ENCODE data around the gene ABLIM3. TPM values are rescaled to one million over a fixed set of nuclear protein-coding genes. Genes with fewer than 3 reads are reported as not detected.

Gene ABLIM3
- total RNA-seq, 4 donors from 2014 or later, result 2.6 to 49.5 (median 6.9) TPM

GRCh38 chr5:149301049-149301743 is 159.9 kb downstream of the ABLIM3 start:
- no peak overlapping the region for H3K4me3 ChIP-seq
- intact Hi-C loops (cut with DNase I; ENCODE audit: low total_unique reads), result no loop called here
- H3K9me3 ChIP-seq, result no peaks in the 10 kb centered on the region
- H3K4me1 ChIP-seq, result no peaks in the 10 kb centered on the region
- no peak for TF ChIP-seq POLR2A (IDR thresholded peaks at IDR 0.05)
- TF ChIP-seq, protein P1, sequence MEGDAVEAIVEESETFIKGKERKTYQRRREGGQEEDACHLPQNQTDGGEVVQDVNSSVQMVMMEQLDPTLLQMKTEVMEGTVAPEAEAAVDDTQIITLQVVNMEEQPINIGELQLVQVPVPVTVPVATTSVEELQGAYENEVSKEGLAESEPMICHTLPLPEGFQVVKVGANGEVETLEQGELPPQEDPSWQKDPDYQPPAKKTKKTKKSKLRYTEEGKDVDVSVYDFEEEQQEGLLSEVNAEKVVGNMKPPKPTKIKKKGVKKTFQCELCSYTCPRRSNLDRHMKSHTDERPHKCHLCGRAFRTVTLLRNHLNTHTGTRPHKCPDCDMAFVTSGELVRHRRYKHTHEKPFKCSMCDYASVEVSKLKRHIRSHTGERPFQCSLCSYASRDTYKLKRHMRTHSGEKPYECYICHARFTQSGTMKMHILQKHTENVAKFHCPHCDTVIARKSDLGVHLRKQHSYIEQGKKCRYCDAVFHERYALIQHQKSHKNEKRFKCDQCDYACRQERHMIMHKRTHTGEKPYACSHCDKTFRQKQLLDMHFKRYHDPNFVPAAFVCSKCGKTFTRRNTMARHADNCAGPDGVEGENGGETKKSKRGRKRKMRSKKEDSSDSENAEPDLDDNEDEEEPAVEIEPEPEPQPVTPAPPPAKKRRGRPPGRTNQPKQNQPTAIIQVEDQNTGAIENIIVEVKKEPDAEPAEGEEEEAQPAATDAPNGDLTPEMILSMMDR (IDR thresholded peaks at IDR 0.05), result no peak
- no peaks in the 10 kb centered on the region for H3K36me3 ChIP-seq
- no peak overlapping the region for H3K27ac ChIP-seq
- no peak for DNase-seq
- H3K27me3 ChIP-seq, result no peaks in the 10 kb centered on the region

- DNase-seq, result no peak
- Histone ChIP-seq H3K27me3 (no peaks in the 10 kb centered on the region), H3K27ac (no peak overlapping the region), H3K9me3 (no peaks in the 10 kb centered on the region), H3K4me3 (no peak overlapping the region), H3K4me1 (no peaks in the 10 kb centered on the region), H3K36me3 (no peaks in the 10 kb centered on the region)
- intact Hi-C loops (cut with DNase I; ENCODE audit: low total_unique reads), result no loop called here
- TF ChIP-seq POLR2A (IDR thresholded peaks at IDR 0.05), result no peak
- TF ChIP-seq, protein P1 (IDR thresholded peaks at IDR 0.05), result no peak
These were observed 160.6 kb downstream of the ABLIM3 start for GRCh38 chr5:149301744-149302380.

GRCh38 chr5:149302641-149303040 is 161.3 kb downstream of the ABLIM3 start:
- Histone ChIP-seq H3K27me3 (no peaks in the 10 kb centered on the region), H3K4me1 (no peaks in the 10 kb centered on the region), H3K9me3 (no peaks in the 10 kb centered on the region), H3K27ac (no peak overlapping the region), H3K4me3 (no peak overlapping the region), H3K36me3 (no peaks in the 10 kb centered on the region)
- TF ChIP-seq POLR2A (IDR thresholded peaks at IDR 0.05), result no peak
- TF ChIP-seq, protein P1 (IDR thresholded peaks at IDR 0.05), result no peak
- no peak for DNase-seq
- intact Hi-C loops (cut with DNase I; ENCODE audit: low total_unique reads), result no loop called here

GRCh38 chr5:149303210-149303609 is 161.9 kb downstream of the ABLIM3 start:
- no peaks in the 10 kb centered on the region for H3K27me3 ChIP-seq
- H3K9me3 ChIP-seq, result no peaks in the 10 kb centered on the region
- H3K27ac ChIP-seq, result no peak overlapping the region
- H3K4me1 ChIP-seq, result no peaks in the 10 kb centered on the region
- no peak for TF ChIP-seq POLR2A (IDR thresholded peaks at IDR 0.05)
- TF ChIP-seq, protein P1 (IDR thresholded peaks at IDR 0.05), result no peak
- intact Hi-C loops (cut with DNase I; ENCODE audit: low total_unique reads), result no loop called here
- no peak overlapping the region for H3K4me3 ChIP-seq
- no peak for DNase-seq
- no peaks in the 10 kb centered on the region for H3K36me3 ChIP-seq
